Measurements from ENCODE around the gene TOMM40. TPM values are rescaled to one million over a fixed set of nuclear protein-coding genes. Genes with fewer than 3 reads are reported as not detected.

Gene TOMM40
- total and polyA plus RNA-seq, 9 of the 15 experiments (the other 6 are each of a cell fraction or from before 2014, with no cell fraction given) = 0.89 to 290 (median 160) TPM

GRCh38 chr19:44903602-44904425, 12.8 kb downstream of the TOMM40 start (continued):
- TF ChIP-seq ZNF398 (CRISPR knock-in tag; IDR thresholded peaks at IDR 0.05) (no peak), HDAC2 (IDR thresholded peaks at IDR 0.05) (0 out of 2 replicates have a peak, but pooled peaks have one; percentile 20), ILK (tag; IDR thresholded peaks at IDR 0.05; ENCODE audit: borderline replicate concordance, low read depth) (no peak), THRB (CRISPR knock-in tag; conservative IDR thresholded peaks at IDR 0.05) (no peak), ZNF407 (IDR thresholded peaks at IDR 0.05; ENCODE audit: low read depth) (no peak), CTCFL (IDR thresholded peaks at IDR 0.05; ENCODE audit: borderline replicate concordance, insufficient read depth, low read depth, low read length, poor library complexity, severe bottlenecking) (peak; percentile 97), TBL1XR1 (IDR thresholded peaks at IDR 0.05; ENCODE audit: low read length in 2 of 2) (0 out of 4 replicates have a peak, but pooled peaks of 1 of the 2 experiments have one; percentile 35), ZNF133 (CRISPR knock-in tag; IDR thresholded peaks at IDR 0.05) (no peak), JUN (IDR thresholded peaks at IDR 0.05; ENCODE audit: borderline replicate concordance, low read depth, low read length) (no peak), JUN (CRISPR knock-in tag; IDR thresholded peaks at IDR 0.05; ENCODE audit: borderline replicate concordance) (no peak), IRF1 (CRISPR knock-in tag; IDR thresholded peaks at IDR 0.05; ENCODE audit: borderline replicate concordance) (no peak)

All from K562 (cell line).